Heart right ventricle (tissue), 16 donors: ENCODE data around the gene LSS. TPM values are rescaled to one million over a fixed set of nuclear protein-coding genes. Genes with fewer than 3 reads are reported as not detected.
"Not testable (repeated sequence)": the region's sequence is repeated elsewhere in the genome, so short reads cannot be mapped to it uniquely, and the experiment has no call there.

Experiments used
- ATAC-seq, 8 donors: fragments of 200-7000 bp; cut with Tn5 transposase; one replicate each; pipeline ENCODE4 v1.9.1; 2020; ENCODE audit warnings: mild to moderate bottlenecking in 8 of 8, moderate library complexity in 8 of 8, moderate number of reproducible peaks in 1 of 8
- DNase-seq, 2 donors: peaks; one replicate each; pipeline ENCODE4 v3.0.0-alpha.2; 2020
- H3K27ac ChIP-seq, 10 donors: fragments of 200-600 bp; sonication (generic) in 2 of 10; one replicate each; pipeline versions ENCODE4 v1.5.0 to v1.8.0; 2020 to 2022; ENCODE audit warnings: mild to moderate bottlenecking in 3 of 10
- H3K27me3 ChIP-seq, 7 donors: fragments of 200-600 bp; one replicate each; pipeline ENCODE4 v1.8.0; 2021 to 2022; ENCODE audit warnings: mild to moderate bottlenecking in 2 of 7
- H3K36me3 ChIP-seq, 9 donors: fragments of 200-600 bp; sonication (generic) in 1 of 9; one replicate each; pipeline versions ENCODE4 v1.5.0 to v1.8.0; 2020 to 2022; ENCODE audit warnings: mild to moderate bottlenecking in 2 of 9
- H3K4me1 ChIP-seq, 9 donors: fragments of 200-600 bp; sonication (generic) in 1 of 9; one replicate each; pipeline versions ENCODE4 v1.5.0 to v1.8.0; 2020 to 2022; ENCODE audit warnings: mild to moderate bottlenecking in 4 of 9
- H3K4me3 ChIP-seq, 10 donors: fragments of 200-600 bp; sonication (generic) in 2 of 10; one replicate each; pipeline versions ENCODE4 v1.5.0 to v1.8.0; 2020 to 2022; ENCODE audit warnings: mild to moderate bottlenecking in 7 of 10, moderate library complexity in 2 of 10
- H3K9me3 ChIP-seq, 11 donors: fragments of 200-600 bp in 10 of 11; sonication (generic) in 2 of 11; one replicate each; pipeline versions ENCODE4 v1.5.0 to v1.8.0; 2013 to 2022; ENCODE audit warnings: mild to moderate bottlenecking in 2 of 11, control low read depth in 1 of 11, moderate library complexity in 1 of 11
- CTCF ChIP-seq, 9 donors: fragments of 200-600 bp; sonication (generic) in 2 of 9; IDR thresholded peaks; one replicate each; pipeline versions ENCODE4 v1.5.0 to v1.8.0; 2021 to 2022; ENCODE audit warnings: antibody characterized with exemption in 9 of 9, mild to moderate bottlenecking in 5 of 9, moderate library complexity in 1 of 9
- WGBS, 2 donors: extraction: QIAGEN DNeasy Blood & Tissue Kit; methylation state at CpG; one replicate each; pipeline ENCODE4 v1.1.7; 2013; ENCODE audit warnings: inconsistent platforms in 1 of 2; 5-methylcytosine and 5-hydroxymethylcytosine counted together
- intact Hi-C, 10 donors: fragments of 100-400 bp; cut with DNase I; formaldehyde crosslinking; loops; one replicate each; pipeline versions ENCODE4 v1.11.1 to v1.14.2; 2022
- polyA plus RNA-seq, 2 donors: library from polyadenylated mRNA; stranded (reverse); fragments of 200-250 nt; gene quantifications; one replicate each; pipeline ENCODE4 v1.2.3, GENCODE V29; 2013
- total RNA-seq, 10 donors: library from RNA; stranded (reverse); fragmentation: NEBNext Ultra II Directional in 3 of 10; extraction: Animal tissue kit (Norgen Biotek cat#: 25700) in 3 of 10; gene quantifications; one replicate each; pipeline versions ENCODE4 v1.2.1 to v1.2.4, GENCODE V29; 2021 to 2023
- donor health status: Arrhythmogenic right ventricular cardiomyopathy.
- donor health status: ischemic (EF 13 %, LVEDD 7.1; RV severe dilation, severe dysfunction).
- donor health status: healthy with polysubstance abuse.
- donor health status: DM: no; HTN: yes; CAD: no.
- donor health status: DM: no; HTN: no; CAD: no.
- donor health status: ischemic (EF 25% LVEDD 6.9; RV normal size, moderate dysfunction).
- donor health status: ischemic (EF 25% LVEDD 5.7; RV mildly dilated, moderate dysfunction).
- donor health status: healthy.
- donor health status: DM: yes; HTN: yes; CAD: no.
- donor health status: Ischemic cardiomyopathy.
- donor health status: ischemic (EF 35%, LVEDD 5.7; RV mildly dilated, moderate dysfunction).
- donor health status: nonischemic (EF 11% LVEDD 7.7; RV severe dilation, severe dysfunction).
- donor health status: DM: yes; HTN: yes; CAD: no.
- donor health status: PGD.
- donor health status: ischemic (EF 29% LVEDD 5.4; RV normal size, mild dysfunction).
- donor health status: nonischemic (EF 23%, LVEDD 6.1; RV moderate dilation, normal function).

Gene LSS
- total and polyA plus RNA-seq, 12 donors, result 22.5 to 74.7 (median 40.7) TPM

- intact Hi-C loops, result loop anchor here in 5 of 10 donors (2.0 to 10.0 kb wide), 7 partner anchors 37 to 255 kb away; partner anchors contain the start of genes MCM3AP (in 1 of the 5) and YBEY (in 1 of the 5)
- ATAC-seq, result no peak
Observed at GRCh38 chr21:46226146-46226545, 2.4 kb downstream of the LSS start.

GRCh38 chr21:46223661-46224060 is 4.9 kb downstream of the LSS start:
- not testable (repeated sequence) for H3K4me3 ChIP-seq, DNase-seq, H3K9me3 ChIP-seq, ATAC-seq, H3K27ac ChIP-seq, H3K27me3 ChIP-seq
- 93 to 95% methylated on average over 18 of the region's 18 CpGs for WGBS, 2 donors
- peaks cover 4 to 64% (median 48%) of the 10 kb centered on the region in 9 donors for H3K4me1 ChIP-seq
- intact Hi-C loops, result loop anchor here in 2 of 10 donors (5.0 to 10.0 kb wide), 2 partner anchors 61 to 251 kb away; partner anchors contain the start of genes MCM3AP (in 1 of the 2) and YBEY (in 1 of the 2)
- H3K36me3 ChIP-seq, result peaks cover 0 to 47% (median 8%) of the 10 kb centered on the region in 9 donors

More at GRCh38 chr21:46226146-46226545, 2.4 kb downstream of the LSS start:
- Histone ChIP-seq H3K27me3 (no peaks in the 10 kb centered on the region), H3K36me3 (peaks cover 0 to 24% (median 0%) of the 10 kb centered on the region in 9 donors), H3K4me3 (peak overlapping the region in 1 of 10 donors; percentile 3), H3K9me3 (no peaks in the 10 kb centered on the region), H3K27ac (peak overlapping the region in 5 of 10 donors; percentile 5 to 91 (median 40)), H3K4me1 (peaks cover 10 to 64% (median 46%) of the 10 kb centered on the region in 9 donors)
- WGBS, 2 donors, result 88 to 90% methylated on average over 1 of the region's 1 CpG
- no peak for DNase-seq
- no peak for TF ChIP-seq CTCF (IDR thresholded peaks at IDR 0.05)

GRCh38 chr21:46223217-46223616 is 5.4 kb downstream of the LSS start:
- WGBS, 2 donors, result 87 to 99% methylated on average over 7 of the region's 7 CpGs
- Histone ChIP-seq H3K27me3 (no peaks in the 10 kb centered on the region), H3K4me3 (no peak overlapping the region), H3K9me3 (no peaks in the 10 kb centered on the region), H3K36me3 (peaks cover 0 to 49% (median 8%) of the 10 kb centered on the region in 9 donors), H3K4me1 (peaks cover 4 to 64% (median 45%) of the 10 kb centered on the region in 9 donors), H3K27ac (no peak overlapping the region)
- no peak for TF ChIP-seq CTCF (IDR thresholded peaks at IDR 0.05)
- intact Hi-C loops, result loop anchor here in 2 of 10 donors (5.0 to 10.0 kb wide), 2 partner anchors 62 to 251 kb away; partner anchors contain the start of genes MCM3AP (in 1 of the 2) and YBEY (in 1 of the 2)
- ATAC-seq, result no peak
- no peak for DNase-seq

- Histone ChIP-seq H3K36me3 (peaks cover 0 to 52% (median 8%) of the 10 kb centered on the region in 9 donors), H3K4me3 (no peak overlapping the region), H3K27ac (peak overlapping the region in 3 of 10 donors; percentile 16 to 32 (median 30)), H3K4me1 (peaks cover 4 to 59% (median 41%) of the 10 kb centered on the region in 9 donors), H3K9me3 (no peaks in the 10 kb centered on the region), H3K27me3 (no peaks in the 10 kb centered on the region)
- 56 to 61% methylated on average over 11 of the region's 11 CpGs for WGBS, 2 donors
- DNase-seq (no peak), ATAC-seq (peak in 6 of 8 donors; percentile 2 to 22 (median 12))
- intact Hi-C loops, result loop anchor here in 2 of 10 donors (5.0 to 10.0 kb wide), 2 partner anchors 62 to 250 kb away; partner anchors contain the start of genes MCM3AP (in 1 of the 2) and YBEY (in 1 of the 2)
- no peak for TF ChIP-seq CTCF (IDR thresholded peaks at IDR 0.05)
Observed at GRCh38 chr21:46222436-46223116, 6.0 kb downstream of the LSS start.
